Esophagus muscularis mucosa (tissue), 4 donors: ENCODE measurements around the gene RASL12.

Experiments used
- EP300 ChIP-seq: sonication (generic); formaldehyde crosslinking; IDR thresholded peaks from one replicate; pipeline ENCODE4 v1.6.1; 2017; ENCODE audit warnings: antibody characterized with exemption
- POLR2A ChIP-seq: fragments of 450-650 bp; IDR thresholded peaks from one replicate; pipeline ENCODE4 v1.6.1; 2017; ENCODE audit warnings: antibody characterized with exemption, moderate library complexity, mild to moderate bottlenecking, low read depth
- POLR2AphosphoS5 ChIP-seq, 2 donors: sonication (generic); formaldehyde crosslinking; IDR thresholded peaks; one replicate each; pipeline ENCODE4 v1.6.1; 2017; ENCODE audit warnings: antibody characterized with exemption in 2 of 2
- TF ChIP-seq, protein P1 (sequence below), 3 experiments: fragments of 200-600 bp in 2 of 3; fragments of 450-650 bp in 1 of 3; sonication (generic) in 2 of 3; IDR thresholded peaks; one replicate each; pipeline ENCODE4 v1.5.1; 2017 to 2019; ENCODE audit warnings: antibody characterized with exemption in 3 of 3, mild to moderate bottlenecking in 2 of 3, moderate library complexity in 1 of 3

DNA sequence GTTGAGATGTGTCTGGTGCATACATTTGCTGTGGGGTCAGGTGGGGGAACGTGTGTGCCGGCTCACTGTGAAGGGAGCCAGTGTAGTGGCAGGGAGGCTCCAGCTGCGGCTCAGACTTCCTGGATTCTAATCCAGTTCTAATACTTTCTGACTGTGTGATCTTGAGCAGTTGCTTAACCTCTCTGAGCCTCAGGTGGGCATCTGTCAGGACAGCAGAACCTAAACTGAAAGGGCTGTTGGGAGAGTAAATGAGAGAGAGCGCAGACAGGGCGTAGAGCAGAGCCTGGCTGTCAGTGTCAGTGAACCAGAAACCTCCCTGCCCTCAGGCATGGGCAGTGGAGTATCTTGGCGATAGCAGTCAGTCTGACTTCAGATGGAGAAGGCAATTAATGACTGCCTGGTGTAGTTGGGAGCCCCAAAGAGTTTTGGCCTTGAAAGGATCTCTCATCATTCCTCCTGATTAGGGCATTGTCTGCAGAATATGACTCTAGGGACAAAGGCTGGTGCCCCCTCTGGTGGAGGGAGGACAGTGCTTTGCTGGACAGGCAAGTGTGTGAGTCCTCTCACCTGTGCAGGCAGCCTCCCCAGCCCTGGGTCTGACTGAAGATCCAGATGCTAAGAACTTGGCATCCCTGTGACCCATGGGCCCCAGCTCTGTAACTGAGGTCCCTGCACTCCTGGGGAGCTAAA lies 18.3 kb upstream of the RASL12 start:
- TF ChIP-seq POLR2A (no peak), POLR2AphosphoS5 (IDR thresholded peaks at IDR 0.05) (no peak), EP300 (no peak)
- TF ChIP-seq, protein P1, sequence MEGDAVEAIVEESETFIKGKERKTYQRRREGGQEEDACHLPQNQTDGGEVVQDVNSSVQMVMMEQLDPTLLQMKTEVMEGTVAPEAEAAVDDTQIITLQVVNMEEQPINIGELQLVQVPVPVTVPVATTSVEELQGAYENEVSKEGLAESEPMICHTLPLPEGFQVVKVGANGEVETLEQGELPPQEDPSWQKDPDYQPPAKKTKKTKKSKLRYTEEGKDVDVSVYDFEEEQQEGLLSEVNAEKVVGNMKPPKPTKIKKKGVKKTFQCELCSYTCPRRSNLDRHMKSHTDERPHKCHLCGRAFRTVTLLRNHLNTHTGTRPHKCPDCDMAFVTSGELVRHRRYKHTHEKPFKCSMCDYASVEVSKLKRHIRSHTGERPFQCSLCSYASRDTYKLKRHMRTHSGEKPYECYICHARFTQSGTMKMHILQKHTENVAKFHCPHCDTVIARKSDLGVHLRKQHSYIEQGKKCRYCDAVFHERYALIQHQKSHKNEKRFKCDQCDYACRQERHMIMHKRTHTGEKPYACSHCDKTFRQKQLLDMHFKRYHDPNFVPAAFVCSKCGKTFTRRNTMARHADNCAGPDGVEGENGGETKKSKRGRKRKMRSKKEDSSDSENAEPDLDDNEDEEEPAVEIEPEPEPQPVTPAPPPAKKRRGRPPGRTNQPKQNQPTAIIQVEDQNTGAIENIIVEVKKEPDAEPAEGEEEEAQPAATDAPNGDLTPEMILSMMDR (IDR thresholded peaks at IDR 0.05), result peak; percentile 34 to 45 (median 42)
